ENCODE measurements around the gene SMNDC1.

SMNDC1 gene

GRCh38 chr10:110349831-110350230, 45.1 kb upstream of the SMNDC1 start:
- DNase-seq: no peak
- H3K27ac ChIP-seq: no peak overlapping the region
- H3K4me1 ChIP-seq: peaks cover 0 to 21% (median 0%) of the 10 kb centered on the region in 4 donors
- intact Hi-C loops (cut with DNase I; ENCODE audit: low total_unique reads): loop anchor here (10.0 kb wide), 1 partner anchor 115 kb away; no protein-coding TSS in a partner anchor
- no peak overlapping the region for H3K4me3 ChIP-seq
- TF ChIP-seq CTCF (IDR thresholded peaks at IDR 0.05): no peak
- peaks cover 0 to 25% of the 10 kb centered on the region in 2 donors for H3K27me3 ChIP-seq
- H3K36me3 ChIP-seq: no peaks in the 10 kb centered on the region
- H3K9me3 ChIP-seq: no peaks in the 10 kb centered on the region

GRCh38 chr10:110349386-110349785, 44.7 kb upstream of the SMNDC1 start:
- intact Hi-C loops (cut with DNase I; ENCODE audit: low total_unique reads): no loop called here
- H3K27me3 ChIP-seq: peaks cover 0 to 25% of the 10 kb centered on the region in 2 donors
- H3K27ac ChIP-seq: no peak overlapping the region
- no peaks in the 10 kb centered on the region for H3K36me3 ChIP-seq
- H3K4me3 ChIP-seq: no peak overlapping the region
- no peak for TF ChIP-seq CTCF (IDR thresholded peaks at IDR 0.05)
- H3K9me3 ChIP-seq: no peaks in the 10 kb centered on the region
- no peak for DNase-seq
- peaks cover 0 to 17% (median 0%) of the 10 kb centered on the region in 4 donors for H3K4me1 ChIP-seq

GRCh38 chr10:110348336-110348735, 43.6 kb upstream of the SMNDC1 start:
- Histone ChIP-seq H3K4me3 (no peak overlapping the region), H3K27me3 (peaks cover 0 to 22% of the 10 kb centered on the region in 2 donors), H3K4me1 (peaks cover 0 to 9% (median 0%) of the 10 kb centered on the region in 4 donors), H3K36me3 (no peaks in the 10 kb centered on the region), H3K9me3 (no peaks in the 10 kb centered on the region), H3K27ac (no peak overlapping the region)
- no peak for TF ChIP-seq CTCF (IDR thresholded peaks at IDR 0.05)
- intact Hi-C loops (cut with DNase I; ENCODE audit: low total_unique reads): no loop called here
- DNase-seq: no peak

- H3K36me3 ChIP-seq: no peaks in the 10 kb centered on the region
- no peak overlapping the region for H3K4me3 ChIP-seq
- H3K27me3 ChIP-seq: peaks cover 0 to 19% of the 10 kb centered on the region in 2 donors
- H3K27ac ChIP-seq: no peak overlapping the region
- no peak for TF ChIP-seq CTCF (IDR thresholded peaks at IDR 0.05)
- DNase-seq: no peak
- no peaks in the 10 kb centered on the region for H3K9me3 ChIP-seq
- intact Hi-C loops (cut with DNase I; ENCODE audit: low total_unique reads): no loop called here
- H3K4me1 ChIP-seq: peaks cover 0 to 5% (median 0%) of the 10 kb centered on the region in 4 donors
Measured at GRCh38 chr10:110346914-110347313, 42.2 kb upstream of the SMNDC1 start.

GRCh38 chr10:110345286-110345685, 40.6 kb upstream of the SMNDC1 start:
- Histone ChIP-seq H3K27me3 (peaks cover 0 to 11% of the 10 kb centered on the region in 2 donors), H3K9me3 (no peaks in the 10 kb centered on the region), H3K27ac (no peak overlapping the region), H3K4me3 (no peak overlapping the region), H3K36me3 (no peaks in the 10 kb centered on the region), H3K4me1 (peaks cover 0 to 5% (median 0%) of the 10 kb centered on the region in 4 donors)
- no peak for DNase-seq
- TF ChIP-seq CTCF (IDR thresholded peaks at IDR 0.05): no peak
- intact Hi-C loops (cut with DNase I; ENCODE audit: low total_unique reads): no loop called here

GRCh38 chr10:110344622-110345021, 39.9 kb upstream of the SMNDC1 start:
- TF ChIP-seq CTCF (IDR thresholded peaks at IDR 0.05): no peak
- no peak overlapping the region for H3K27ac ChIP-seq
- H3K36me3 ChIP-seq: no peaks in the 10 kb centered on the region
- H3K27me3 ChIP-seq: peaks cover 0 to 11% of the 10 kb centered on the region in 2 donors
- H3K4me3 ChIP-seq: no peak overlapping the region
- DNase-seq: no peak
- peaks cover 0 to 5% (median 0%) of the 10 kb centered on the region in 4 donors for H3K4me1 ChIP-seq
- intact Hi-C loops (cut with DNase I; ENCODE audit: low total_unique reads): no loop called here
- H3K9me3 ChIP-seq: no peaks in the 10 kb centered on the region
